Measurements from ENCODE around the gene GSTM2.

GSTM2 gene

GRCh38 chr1:109667452-109668122, at the start of gene GSTM2:
GSTM2 (plus strand) TSS chr1:109668057; CDS start chr1:109668116, 59 bp downstream.
- DNase-seq (ENCODE audit: extremely low read depth, low read depth) = peak; percentile 52
- no peak for TF ChIP-seq CTCF (IDR thresholded peaks at IDR 0.05; ENCODE audit: low read depth, low read length)

- DNase-seq (ENCODE audit: extremely low read depth, low read depth) = no peak
- no peak for TF ChIP-seq CTCF (IDR thresholded peaks at IDR 0.05; ENCODE audit: low read depth, low read length)
Observed at GRCh38 chr1:109618661-109619575, 48.9 kb upstream of the GSTM2 start.

- peak; percentile 67 for DNase-seq (ENCODE audit: extremely low read depth, low read depth)
- no peak for TF ChIP-seq CTCF (IDR thresholded peaks at IDR 0.05; ENCODE audit: low read depth, low read length)
Observed at GRCh38 chr1:109619576-109620400, 48.1 kb upstream of the GSTM2 start, which contains the start of the genes AMPD2 and GNAT2. AMPD2 (plus strand) TSS chr1:109619837; CDS start chr1:109621176, 1,339 bp downstream. GNAT2 (minus strand) TSS chr1:109619616; CDS start chr1:109612870, 6,746 bp downstream.

- DNase-seq (ENCODE audit: extremely low read depth, low read depth) = no peak
- TF ChIP-seq CTCF (IDR thresholded peaks at IDR 0.05; ENCODE audit: low read depth, low read length) = no peak
Observed at GRCh38 chr1:109620401-109620791, 47.5 kb upstream of the GSTM2 start.

- DNase-seq (ENCODE audit: extremely low read depth, low read depth) = peak; percentile 80
- no peak for TF ChIP-seq CTCF (IDR thresholded peaks at IDR 0.05; ENCODE audit: low read depth, low read length)
Observed at GRCh38 chr1:109620841-109621286, 47.0 kb upstream of the GSTM2 start.

GRCh38 chr1:109621379-109622136, 46.3 kb upstream of the GSTM2 start:
- TF ChIP-seq CTCF (IDR thresholded peaks at IDR 0.05; ENCODE audit: low read depth, low read length) = no peak
- DNase-seq (ENCODE audit: extremely low read depth, low read depth) = no peak
